ENCODE results near the gene CNTNAP1. TPM values are rescaled to one million over a fixed set of nuclear protein-coding genes. Genes with fewer than 3 reads are reported as not detected.

Gene CNTNAP1
- 51.8 and 90.6 TPM in 2 replicates for polyA plus RNA-seq (2011; rRNA removed)
- 24.6 and 25.6 TPM in 2 replicates for polyA minus RNA-seq (2011; rRNA and poly(A)+ RNA removed)

GRCh38 chr17:42681976-42682721 lies at the start of gene CNTNAP1:
TSS of gene CNTNAP1 (plus strand) at chr17:42682531. CDS start at chr17:42682830, 299 bp downstream.
- H3K36me3 ChIP-seq (ENCODE audit: control insufficient read depth, insufficient read depth, low read length): peaks cover 13% of the 10 kb centered on the region
- no peak for DNase-seq (ENCODE audit: low read depth)
- H3K4me3 ChIP-seq (ENCODE audit: low read depth, low read length): peak within 1 kb of the TSS; percentile 66
- ChIA-PET CTCF (interaction anchor here (1.0 to 3.3 kb wide), 2 partner anchors 20 to 104 kb away, joined by 3 to 25 read pairs; partner anchors contain the start of gene PSMC3IP), POLR2A (interaction anchor here (0.6 kb wide), 1 partner anchor 104 kb away, joined by 3 read pairs; no protein-coding TSS in a partner anchor)
- TF ChIP-seq CTCF (IDR thresholded peaks at IDR 0.05; ENCODE audit: insufficient read depth, low read depth, low read length): no peak
- no peaks in the 10 kb centered on the region for H3K27me3 ChIP-seq (ENCODE audit: control insufficient read depth, insufficient read depth, low read length)

GRCh38 chr17:42632949-42633444 lies 49.3 kb upstream of the CNTNAP1 start:
- no peak for TF ChIP-seq CTCF (IDR thresholded peaks at IDR 0.05; ENCODE audit: insufficient read depth, low read depth, low read length)
- CTCF ChIA-PET: interaction anchor here (1.4 kb wide), 1 partner anchor 24 kb away, joined by 4 read pairs; no protein-coding TSS in a partner anchor

GRCh38 chr17:42639525-42640113 lies 42.7 kb upstream of the CNTNAP1 start:
- no peak for TF ChIP-seq CTCF (IDR thresholded peaks at IDR 0.05; ENCODE audit: insufficient read depth, low read depth, low read length)

More at GRCh38 chr17:42632949-42633444, 49.3 kb upstream of the CNTNAP1 start:
- Histone ChIP-seq H3K4me3 (ENCODE audit: low read depth, low read length) (no peak overlapping the region), H3K36me3 (ENCODE audit: control insufficient read depth, insufficient read depth, low read length) (no peaks in the 10 kb centered on the region), H3K27me3 (ENCODE audit: control insufficient read depth, insufficient read depth, low read length) (no peaks in the 10 kb centered on the region; the same call in 1 of the 2 replicates)
- DNase-seq (ENCODE audit: low read depth): no peak
- POLR2A ChIA-PET: no interaction called here

GRCh38 chr17:42640121-42640520 lies 42.2 kb upstream of the CNTNAP1 start:
- Histone ChIP-seq H3K36me3 (ENCODE audit: control insufficient read depth, insufficient read depth, low read length) (no peaks in the 10 kb centered on the region), H3K27me3 (ENCODE audit: control insufficient read depth, insufficient read depth, low read length) (peaks cover 4% of the 10 kb centered on the region; the same call in 1 of the 2 replicates), H3K4me3 (ENCODE audit: low read depth, low read length) (no peak overlapping the region)
- CTCF ChIA-PET: no interaction called here
- TF ChIP-seq CTCF (IDR thresholded peaks at IDR 0.05; ENCODE audit: insufficient read depth, low read depth, low read length): no peak
- POLR2A ChIA-PET: no interaction called here
- no peak for DNase-seq (ENCODE audit: low read depth)

More at GRCh38 chr17:42639525-42640113, 42.7 kb upstream of the CNTNAP1 start:
- Histone ChIP-seq H3K4me3 (ENCODE audit: low read depth, low read length) (no peak overlapping the region), H3K36me3 (ENCODE audit: control insufficient read depth, insufficient read depth, low read length) (no peaks in the 10 kb centered on the region), H3K27me3 (ENCODE audit: control insufficient read depth, insufficient read depth, low read length) (peaks cover 4% of the 10 kb centered on the region; the same call in 1 of the 2 replicates)
- no peak for DNase-seq (ENCODE audit: low read depth)
- POLR2A ChIA-PET: no interaction called here
- CTCF ChIA-PET: no interaction called here

- CTCF ChIA-PET: no interaction called here
- POLR2A ChIA-PET: no interaction called here
- DNase-seq (ENCODE audit: low read depth): no peak
Observed at GRCh38 chr17:42642336-42642735, 40.0 kb upstream of the CNTNAP1 start.

More at GRCh38 chr17:42642336-42642735, 40.0 kb upstream of the CNTNAP1 start:
- no peak overlapping the region for H3K4me3 ChIP-seq (ENCODE audit: low read depth, low read length)
- no peak for TF ChIP-seq CTCF (IDR thresholded peaks at IDR 0.05; ENCODE audit: insufficient read depth, low read depth, low read length)
- H3K27me3 ChIP-seq (ENCODE audit: control insufficient read depth, insufficient read depth, low read length): peaks cover 4% of the 10 kb centered on the region; the same call in 1 of the 2 replicates
- H3K36me3 ChIP-seq (ENCODE audit: control insufficient read depth, insufficient read depth, low read length): no peaks in the 10 kb centered on the region
